Cardiac muscle cell (in vitro differentiated cells and primary cell): ENCODE measurements around the gene PRR20G. TPM values are rescaled to one million over a fixed set of nuclear protein-coding genes. Genes with fewer than 3 reads are reported as not detected.
"Not testable (repeated sequence)": the region's sequence is repeated elsewhere in the genome, so short reads cannot be mapped to it uniquely, and the experiment has no call there.

Experiments used
- DNase-seq, 2 donors: peaks; one replicate each; pipeline versions ENCODE4 v3.0.0 to v3.0.0-alpha.2; 2010 to 2017; ENCODE audit warnings: low read depth in 1 of 2, low spot score in 1 of 2
- H3K27ac ChIP-seq: fragments of 200-600 bp; sonication (generic); 2 replicates; pipeline ENCODE4 v1.5.1; 2016
- H3K27me3 ChIP-seq: fragments of 200-600 bp; sonication (generic); 2 replicates; pipeline ENCODE4 v1.6.0; 2016; ENCODE audit warnings: control low read depth
- H3K36me3 ChIP-seq: fragments of 200-600 bp; sonication (generic); 2 replicates; pipeline ENCODE4 v1.5.1; 2016; ENCODE audit warnings: control low read depth
- H3K4me1 ChIP-seq: fragments of 200-600 bp; sonication (generic); 2 replicates; pipeline ENCODE4 v1.8.1; 2017; ENCODE audit warnings: low read depth, mild to moderate bottlenecking, mixed run types
- H3K4me3 ChIP-seq: fragments of 200-600 bp; sonication (generic); 2 replicates; pipeline ENCODE4 v1.5.1; 2016; ENCODE audit warnings: mild to moderate bottlenecking
- H3K9me3 ChIP-seq: fragments of 200-600 bp; sonication (generic); 2 replicates; pipeline ENCODE4 v1.5.1; 2017; ENCODE audit warnings: low read depth, mild to moderate bottlenecking, control low read depth
- CTCF ChIP-seq: IDR thresholded peaks from 2 replicates; pipeline ENCODE4 v1.5.1; 2012; ENCODE audit warnings: low read depth, mild to moderate bottlenecking, low read length
- polyA plus RNA-seq: library from polyadenylated mRNA; unstranded; fragments of >200 nt; fragmentation: Nextera tagmentation; extraction: Ambion mirVana; gene quantifications from 2 replicates; pipeline ENCODE4 v1.2.1, GENCODE V29; 2016
- total RNA-seq: library from RNA; depleted of rRNA; stranded (reverse); fragments of >200 nt; gene quantifications from 2 replicates; pipeline ENCODE4 v1.2.3, GENCODE V29; 2016

The PRR20G gene
- total and polyA plus RNA-seq, 2 experiments from 2014 or later = not detected

- H3K9me3 ChIP-seq = no peaks in the 10 kb centered on the region
- H3K4me3 ChIP-seq = no peak overlapping the region
- no peaks in the 10 kb centered on the region for H3K4me1 ChIP-seq
- no peak overlapping the region for H3K27ac ChIP-seq
- DNase-seq = no peak
- no peaks in the 10 kb centered on the region for H3K27me3 ChIP-seq
- H3K36me3 ChIP-seq = no peaks in the 10 kb centered on the region
- no peak for TF ChIP-seq CTCF
Observed at GRCh38 chr3:127323581-127323980, 35.7 kb upstream of the PRR20G start.

GRCh38 chr3:127321371-127321770 lies 33.5 kb upstream of the PRR20G start:
- no peak for DNase-seq
- Histone ChIP-seq H3K4me3 (no peak overlapping the region), H3K9me3 (no peaks in the 10 kb centered on the region), H3K36me3 (no peaks in the 10 kb centered on the region), H3K27ac (no peak overlapping the region), H3K27me3 (no peaks in the 10 kb centered on the region), H3K4me1 (no peaks in the 10 kb centered on the region)
- TF ChIP-seq CTCF = no peak

- H3K27me3 ChIP-seq = no peaks in the 10 kb centered on the region
- H3K4me1 ChIP-seq = no peaks in the 10 kb centered on the region
- H3K27ac ChIP-seq = no peak overlapping the region
- TF ChIP-seq CTCF = no peak
- H3K9me3 ChIP-seq = no peaks in the 10 kb centered on the region
- H3K4me3 ChIP-seq = no peak overlapping the region
- no peaks in the 10 kb centered on the region for H3K36me3 ChIP-seq
- DNase-seq = peak; percentile 8 to 52
Observed at GRCh38 chr3:127320529-127321121, 32.8 kb upstream of the PRR20G start.

GRCh38 chr3:127316685-127317084 lies 28.8 kb upstream of the PRR20G start:
- DNase-seq = no peak
- no peak for TF ChIP-seq CTCF
- no peaks in the 10 kb centered on the region for H3K9me3 ChIP-seq
- H3K4me3 ChIP-seq = no peak overlapping the region
- H3K4me1 ChIP-seq = no peaks in the 10 kb centered on the region
- H3K27me3 ChIP-seq = no peaks in the 10 kb centered on the region
- H3K36me3 ChIP-seq = no peaks in the 10 kb centered on the region
- no peak overlapping the region for H3K27ac ChIP-seq

- TF ChIP-seq CTCF = no peak
- H3K4me1 ChIP-seq = no peaks in the 10 kb centered on the region
- H3K36me3 ChIP-seq = no peaks in the 10 kb centered on the region
- no peaks in the 10 kb centered on the region for H3K9me3 ChIP-seq
- H3K27ac ChIP-seq = no peak overlapping the region
- H3K4me3 ChIP-seq = no peak overlapping the region
- no peaks in the 10 kb centered on the region for H3K27me3 ChIP-seq
- no peak for DNase-seq
Observed at GRCh38 chr3:127312818-127313217, 25.0 kb upstream of the PRR20G start.

- not testable (repeated sequence) for H3K4me3 ChIP-seq, H3K27ac ChIP-seq, H3K9me3 ChIP-seq, DNase-seq, H3K4me1 ChIP-seq, H3K27me3 ChIP-seq, H3K36me3 ChIP-seq
Observed at GRCh38 chr3:127308821-127309220, 21.0 kb upstream of the PRR20G start.
